PC-3 (cell line): ENCODE results near the gene TEAD4. TPM values are rescaled to one million over a fixed set of nuclear protein-coding genes. Genes with fewer than 3 reads are reported as not detected.

ENCODE experiments used
- ATAC-seq: fragments of 200-7000 bp; cut with Tn5 transposase; 2 replicates; pipeline ENCODE4 v1.9.1; 2020; ENCODE audit warnings: mild to moderate bottlenecking, moderate library complexity
- BruUV-seq: library from RNA; stranded (reverse); fragments of 400-500 nt; replicated peaks from 2 replicates; lab custom pipeline; 2021; lab: Mats Ljungman, UMichigan
- CTCF ChIA-PET: fragments of 300-600 bp; sonication (Branson Sonifier 250); formaldehyde crosslinking; loops from one replicate; lab custom pipeline; 2022; ENCODE audit warnings: antibody characterized with exemption; lab: Charles Lee
- POLR2A ChIA-PET: fragments of 300-600 bp; sonication (Branson Sonifier 250); formaldehyde crosslinking; loops from one replicate; lab custom pipeline; 2022; ENCODE audit warnings: antibody characterized with exemption; ENCODE audit not compliant: unreplicated experiment; lab: Charles Lee
- DNase-seq: peaks from one replicate; pipeline ENCODE4 v3.0.0-alpha.2; 2015
- H2AFZ ChIP-seq: fragments of 300-600 bp; sonication (generic); 2 replicates; pipeline ENCODE4 v1.6.0; 2016; ENCODE audit warnings: antibody characterized with exemption, low read length
- H3F3A ChIP-seq: fragments of 300-600 bp; sonication (generic); one replicate; pipeline ENCODE4 v1.6.0; 2017; ENCODE audit warnings: antibody characterized with exemption, low read length, control low read depth, mild to moderate bottlenecking; ENCODE audit not compliant: unreplicated experiment
- H3K27ac ChIP-seq: fragments of 300-600 bp; sonication (generic); 2 replicates; pipeline ENCODE4 v1.5.1; 2016; ENCODE audit warnings: mild to moderate bottlenecking, low read length
- H3K27me3 ChIP-seq: fragments of 300-600 bp; sonication (generic); 2 replicates; pipeline ENCODE4 v1.6.1; 2016; ENCODE audit warnings: low read length, mixed read lengths
- H3K36me3 ChIP-seq: fragments of 300-600 bp; sonication (generic); 2 replicates; pipeline ENCODE4 v1.6.1; 2016; ENCODE audit warnings: low read depth, mixed run types, low read length, mixed read lengths
- H3K4me1 ChIP-seq: fragments of 300-600 bp; sonication (generic); 2 replicates; pipeline ENCODE4 v1.5.1; 2016; ENCODE audit warnings: low read length; ENCODE audit not compliant: insufficient read depth
- H3K4me2 ChIP-seq: fragments of 300-600 bp; sonication (generic); 2 replicates; pipeline ENCODE4 v1.6.0; 2016; ENCODE audit warnings: low read length
- H3K4me3 ChIP-seq: fragments of 300-600 bp; sonication (generic); 2 replicates; pipeline ENCODE4 v1.5.1; 2016; ENCODE audit warnings: mild to moderate bottlenecking, low read length, mixed read lengths
- H3K79me2 ChIP-seq: fragments of 300-600 bp; sonication (generic); 2 replicates; pipeline ENCODE4 v1.6.1; 2017; ENCODE audit warnings: low read length, mixed read lengths
- H3K9ac ChIP-seq: fragments of 300-600 bp; sonication (generic); 2 replicates; pipeline ENCODE4 v1.6.0; 2016; ENCODE audit warnings: mild to moderate bottlenecking, low read length
- H3K9me2 ChIP-seq: fragments of 300-600 bp; sonication (generic); replicated peaks from 2 replicates; pipeline ENCODE4 v1.6.1; 2016; ENCODE audit warnings: mixed run types, low read length, mixed read lengths
- H3K9me3 ChIP-seq: fragments of 300-600 bp; sonication (generic); 2 replicates; pipeline ENCODE4 v1.6.1; 2016; ENCODE audit warnings: low read length, mixed read lengths
- H4K20me1 ChIP-seq: fragments of 300-600 bp; sonication (generic); 2 replicates; pipeline ENCODE4 v1.6.1; 2016; ENCODE audit warnings: low read length, mixed read lengths
- CTCF ChIP-seq: fragments of 300-600 bp; sonication (generic); conservative IDR thresholded peaks from 2 replicates; pipeline ENCODE4 v1.5.1; 2017; ENCODE audit warnings: antibody characterized with exemption, low read depth, mild to moderate bottlenecking, low read length
- EZH2 ChIP-seq: fragments of 300-600 bp; sonication (generic); IDR thresholded peaks from one replicate; pipeline ENCODE4 v1.6.1; 2017; ENCODE audit warnings: antibody characterized with exemption, mild to moderate bottlenecking, low read length; ENCODE audit not compliant: unreplicated experiment
- EZH2phosphoT487 ChIP-seq: fragments of 300-600 bp; sonication (generic); IDR thresholded peaks from 2 replicates; pipeline ENCODE4 v1.6.1; 2018; ENCODE audit warnings: mild to moderate bottlenecking, antibody characterized with exemption, low read length, borderline replicate concordance
- intact Hi-C: fragments of 100-400 bp; cut with micrococcal nuclease; formaldehyde crosslinking; loops from 2 replicates; pipeline ENCODE4 v1.9.0; 2023
- total RNA-seq: library from RNA; depleted of rRNA; stranded (reverse); fragments of >200 nt; gene quantifications from 2 replicates; pipeline ENCODE4 v1.2.3, GENCODE V29; 2014

TEAD4 gene
- total RNA-seq, 1 experiment from 2014 or later: 22.3 TPM

- CTCF ChIA-PET: interaction anchor here (0.7 to 1.1 kb wide), 3 partner anchors 39 to 59 kb away, joined by 3 to 5 read pairs (median 3); no protein-coding TSS in a partner anchor
- H3K9me2 ChIP-seq: no peaks in the 10 kb centered on the region
- H2AFZ ChIP-seq: 0 out of 2 replicates have a peak overlapping the region, but pooled peaks have one; percentile 31
- POLR2A ChIA-PET: no interaction called here
- H3K9ac ChIP-seq: no peak overlapping the region
- no peak overlapping the region for H3K4me3 ChIP-seq
- no peak overlapping the region for H3K27ac ChIP-seq
- no peaks in the 10 kb centered on the region for H3K9me3 ChIP-seq
- H3K79me2 ChIP-seq: no peaks in the 10 kb centered on the region
- no peaks in the 10 kb centered on the region for H3F3A ChIP-seq
- H3K36me3 ChIP-seq: no peaks in the 10 kb centered on the region
- intact Hi-C loops: loop anchor here (2.0 kb wide), 2 partner anchors 49 to 129 kb away; no protein-coding TSS in a partner anchor
- H3K27me3 ChIP-seq: no peaks in the 10 kb centered on the region
- H3K4me2 ChIP-seq: no peak overlapping the region
- BruUV-seq: no TSS peak
- ATAC-seq (peak; percentile 45), DNase-seq (peak; percentile 87)
- H3K4me1 ChIP-seq: peaks cover 9% of the 10 kb centered on the region
- TF ChIP-seq EZH2 (no peak), CTCF (peak; percentile 96)
- no peaks in the 10 kb centered on the region for H4K20me1 ChIP-seq
Measured at GRCh38 chr12:3073438-3074250, 114.4 kb downstream of the TEAD4 start.

GRCh38 chr12:3075315-3075714 lies 116.1 kb downstream of the TEAD4 start:
- no TSS peak for BruUV-seq
- Histone ChIP-seq H3K9me2 (no peaks in the 10 kb centered on the region), H3K4me1 (peaks cover 9% of the 10 kb centered on the region), H3K9ac (no peak overlapping the region), H3K9me3 (no peaks in the 10 kb centered on the region), H3K27me3 (no peaks in the 10 kb centered on the region), H4K20me1 (no peaks in the 10 kb centered on the region), H2AFZ (no peak overlapping the region), H3K79me2 (no peaks in the 10 kb centered on the region), H3K4me2 (no peak overlapping the region), H3K36me3 (no peaks in the 10 kb centered on the region), H3K27ac (no peak overlapping the region), H3F3A (no peaks in the 10 kb centered on the region), H3K4me3 (no peak overlapping the region)
- DNase-seq (no peak), ATAC-seq (no peak)
- POLR2A ChIA-PET: no interaction called here
- no peak for TF ChIP-seq EZH2
- no peak for TF ChIP-seq CTCF
- no peak for TF ChIP-seq EZH2phosphoT487
- intact Hi-C loops: no loop called here
- CTCF ChIA-PET: no interaction called here
